OCI-LY1 (cell line): Measurements from ENCODE around the gene TMEM253.

Experiments used
- H2AFZ ChIP-seq: fragments of 200-600 bp; sonication (generic), shearing (Covaris generic); 2 replicates; pipeline ENCODE4 v1.6.0; 2014; ENCODE audit warnings: antibody characterized with exemption, mild to moderate bottlenecking, low read length
- H3F3A ChIP-seq: fragments of 200-600 bp; sonication (generic), shearing (Covaris generic); 2 replicates; pipeline ENCODE4 v1.6.0; 2014; ENCODE audit warnings: mild to moderate bottlenecking, antibody characterized with exemption, low read length, moderate library complexity; ENCODE audit not compliant: insufficient read depth
- H3K27ac ChIP-seq: fragments of 200-600 bp; sonication (generic); 2 replicates; pipeline ENCODE4 v1.5.1; 2014; ENCODE audit warnings: low read length, mixed run types, mild to moderate bottlenecking, low read depth; ENCODE audit not compliant: poor library complexity, severe bottlenecking
- H3K27me3 ChIP-seq: fragments of 200-600 bp; sonication (generic); 2 replicates; pipeline ENCODE4 v1.6.0; 2014; ENCODE audit warnings: antibody characterized with exemption, mild to moderate bottlenecking, low read length, moderate library complexity; ENCODE audit not compliant: insufficient read depth
- H3K36me3 ChIP-seq: fragments of 200-600 bp; sonication (generic); 2 replicates; pipeline ENCODE4 v1.6.1; 2014; ENCODE audit warnings: mild to moderate bottlenecking, antibody characterized with exemption, low read length, moderate library complexity, mixed read lengths; ENCODE audit not compliant: insufficient read depth
- H3K4me1 ChIP-seq: fragments of 200-600 bp; sonication (generic); 2 replicates; pipeline ENCODE4 v1.5.1; 2014; ENCODE audit warnings: mild to moderate bottlenecking, low read length, moderate library complexity; ENCODE audit not compliant: insufficient read depth, severe bottlenecking
- H3K4me2 ChIP-seq: fragments of 200-600 bp; sonication (generic), shearing (Covaris generic); 2 replicates; pipeline ENCODE4 v1.6.1; 2014; ENCODE audit warnings: low read length
- H3K4me3 ChIP-seq: fragments of 200-600 bp; sonication (generic); 2 replicates; pipeline ENCODE4 v1.5.1; 2014; ENCODE audit warnings: low read length, low read depth, mild to moderate bottlenecking, mixed read lengths; ENCODE audit not compliant: poor library complexity, severe bottlenecking
- H3K79me2 ChIP-seq: fragments of 200-600 bp; shearing (Covaris generic); 2 replicates; pipeline ENCODE4 v1.6.1; 2016; ENCODE audit warnings: mixed run types, low read length, mixed read lengths; ENCODE audit not compliant: insufficient read depth
- H3K9ac ChIP-seq: fragments of 200-600 bp; sonication (generic), shearing (Covaris generic); 2 replicates; pipeline ENCODE4 v1.6.1; 2014; ENCODE audit warnings: mild to moderate bottlenecking, low read length, mixed read lengths
- H3K9me2 ChIP-seq: fragments of 200-600 bp; sonication (generic), shearing (Covaris generic); 2 replicates; pipeline ENCODE4 v1.6.1; 2014; ENCODE audit warnings: low read depth, mild to moderate bottlenecking, low read length, mixed read lengths
- H3K9me3 ChIP-seq: fragments of 200-600 bp; shearing (Covaris generic); 2 replicates; pipeline ENCODE4 v1.6.1; 2014; ENCODE audit warnings: low read length, mixed read lengths
- H4K20me1 ChIP-seq: fragments of 200-600 bp; sonication (generic), shearing (Covaris generic); 2 replicates; pipeline ENCODE4 v1.6.0; 2016; ENCODE audit warnings: mild to moderate bottlenecking, low read length; ENCODE audit not compliant: insufficient read depth
- CTCF ChIP-seq: fragments of 200-600 bp; sonication (generic), shearing (Covaris generic); IDR thresholded peaks from 2 replicates; pipeline ENCODE4 v1.5.1; 2017; ENCODE audit warnings: mild to moderate bottlenecking, antibody characterized with exemption, low read length, moderate library complexity, mixed read lengths
- EZH2 ChIP-seq: fragments of 200-600 bp; sonication (generic), shearing (Covaris generic); IDR thresholded peaks from 2 replicates; pipeline ENCODE4 v1.8.0; 2017; ENCODE audit warnings: borderline replicate concordance, mixed run types, mild to moderate bottlenecking, antibody characterized with exemption, low read length, moderate library complexity, mixed read lengths

Gene TMEM253

GRCh38 chr14:21108791-21109190 is 7.9 kb downstream of the TMEM253 start:
- Histone ChIP-seq H3K79me2 (no peaks in the 10 kb centered on the region), H3K4me1 (peaks cover 14% of the 10 kb centered on the region)
- TF ChIP-seq CTCF (no peak), EZH2 (no peak)

GRCh38 chr14:21109377-21110138 is 8.7 kb downstream of the TMEM253 start:
- no peak for TF ChIP-seq CTCF
- TF ChIP-seq EZH2, result no peak
- H3K4me1 ChIP-seq, result peaks cover 13% of the 10 kb centered on the region
- no peaks in the 10 kb centered on the region for H3K9me2 ChIP-seq
- H2AFZ ChIP-seq, result no peak overlapping the region
- no peaks in the 10 kb centered on the region for H4K20me1 ChIP-seq
- no peak overlapping the region for H3K9ac ChIP-seq
- H3K27ac ChIP-seq, result no peak overlapping the region
- no peaks in the 10 kb centered on the region for H3K9me3 ChIP-seq
- H3F3A ChIP-seq, result no peaks in the 10 kb centered on the region
- H3K79me2 ChIP-seq, result no peaks in the 10 kb centered on the region
- peaks cover 4% of the 10 kb centered on the region; the same call in 1 of the 2 replicates for H3K27me3 ChIP-seq
- no peaks in the 10 kb centered on the region for H3K36me3 ChIP-seq
- H3K4me2 ChIP-seq, result no peak overlapping the region
- no peak overlapping the region for H3K4me3 ChIP-seq

More at GRCh38 chr14:21108791-21109190, 7.9 kb downstream of the TMEM253 start:
- H4K20me1 ChIP-seq, result no peaks in the 10 kb centered on the region
- peaks cover 4% of the 10 kb centered on the region; the same call in 1 of the 2 replicates for H3K27me3 ChIP-seq
- H3K9me2 ChIP-seq, result no peaks in the 10 kb centered on the region
- H3K27ac ChIP-seq, result no peak overlapping the region
- H2AFZ ChIP-seq, result no peak overlapping the region
- no peaks in the 10 kb centered on the region for H3K9me3 ChIP-seq
- no peak overlapping the region for H3K4me2 ChIP-seq
- H3K36me3 ChIP-seq, result no peaks in the 10 kb centered on the region
- H3K4me3 ChIP-seq, result no peak overlapping the region
- no peak overlapping the region for H3K9ac ChIP-seq
- H3F3A ChIP-seq, result no peaks in the 10 kb centered on the region

- no peak overlapping the region for H3K4me2 ChIP-seq
- no peaks in the 10 kb centered on the region for H3K9me3 ChIP-seq
- H3K36me3 ChIP-seq, result no peaks in the 10 kb centered on the region
- no peak overlapping the region for H3K4me3 ChIP-seq
- TF ChIP-seq EZH2, result no peak
- TF ChIP-seq CTCF, result no peak
- H3K9me2 ChIP-seq, result no peaks in the 10 kb centered on the region
- peaks cover 4% of the 10 kb centered on the region; the same call in 1 of the 2 replicates for H3K27me3 ChIP-seq
- no peaks in the 10 kb centered on the region for H3K4me1 ChIP-seq
- no peak overlapping the region for H3K9ac ChIP-seq
- no peaks in the 10 kb centered on the region for H3F3A ChIP-seq
- no peaks in the 10 kb centered on the region for H3K79me2 ChIP-seq
- H3K27ac ChIP-seq, result no peak overlapping the region
- no peak overlapping the region for H2AFZ ChIP-seq
- no peaks in the 10 kb centered on the region for H4K20me1 ChIP-seq
These were observed 11.4 kb downstream of the TMEM253 start for GRCh38 chr14:21112255-21112654.
